K562 (cell line): ENCODE data around the gene NDOR1. TPM values are rescaled to one million over a fixed set of nuclear protein-coding genes. Genes with fewer than 3 reads are reported as not detected.
A peak's percentile ranks its signal among the peaks of the same experiment; 100 is the strongest.

ENCODE experiments used
- CBX3 ChIP-seq, 2 experiments: IDR thresholded peaks; 1 replicate in 1 of 2; 2 replicates in 1 of 2; pipeline ENCODE4 v1.6.1; 2012; ENCODE audit warnings: inconsistent platforms in 2 of 2, low read length in 2 of 2, borderline replicate concordance in 1 of 2, control low read depth in 1 of 2
- ETV1 ChIP-seq: fragments of 450-650 bp; conservative IDR thresholded peaks from 2 replicates; pipeline ENCODE4 v1.6.1; 2016; ENCODE audit warnings: missing genetic modification characterization, control low read depth, low read depth, missing compliant biosample characterization
- GATAD2B ChIP-seq: fragments of 450-650 bp; IDR thresholded peaks from 2 replicates; pipeline ENCODE4 v1.6.1; 2017; ENCODE audit warnings: mild to moderate bottlenecking, borderline replicate concordance
- HDAC1 ChIP-seq, 2 experiments: fragments of 450-650 bp; IDR thresholded peaks; 2 replicates each; pipeline ENCODE4 v1.6.1; 2016 to 2017; ENCODE audit warnings: inconsistent platforms in 1 of 2, mild to moderate bottlenecking in 1 of 2, moderate library complexity in 1 of 2
- JUND ChIP-seq, 2 experiments: IDR thresholded peaks; 2 replicates in 1 of 2; 3 replicates in 1 of 2; pipeline ENCODE4 v1.6.1; 2011; ENCODE audit warnings: borderline replicate concordance in 2 of 2, low read depth in 2 of 2, low read length in 2 of 2, improper control_type of control experiment in 1 of 2, missing biosample characterization in 1 of 2, missing genetic modification characterization in 1 of 2, missing genetic modification reagents in 1 of 2
- MYC ChIP-seq, 2 experiments: fragments of 250-450 bp in 1 of 2; sonication (Bioruptor Pico) in 1 of 2; IDR thresholded peaks; 2 replicates each; pipeline versions ENCODE4 v1.5.1 to v1.6.1; 2012 to 2021; ENCODE audit warnings: low read depth in 2 of 2, borderline replicate concordance in 1 of 2, improper control_type of control experiment in 1 of 2, low read length in 1 of 2, mild to moderate bottlenecking in 1 of 2, moderate library complexity in 1 of 2
- RBFOX2 ChIP-seq: fragments of 200-400 bp; formaldehyde crosslinking; IDR thresholded peaks from 2 replicates; pipeline ENCODE4 v1.6.1; 2017; ENCODE audit warnings: low read depth, mild to moderate bottlenecking, low read length, moderate library complexity
- RBM14 ChIP-seq: fragments of 200-400 bp; formaldehyde crosslinking; IDR thresholded peaks from 2 replicates; pipeline ENCODE4 v1.6.1; 2018; ENCODE audit warnings: low read depth, mild to moderate bottlenecking, low read length, moderate library complexity, borderline replicate concordance; ENCODE audit not compliant: insufficient read depth
- SMARCA4 ChIP-seq: fragments of 450-650 bp; IDR thresholded peaks from 2 replicates; pipeline ENCODE4 v1.6.1; 2016
- SMARCA5 ChIP-seq: fragments of 450-650 bp; IDR thresholded peaks from 2 replicates; pipeline ENCODE4 v1.6.1; 2016
- SP1 ChIP-seq: sonication (generic); formaldehyde crosslinking; IDR thresholded peaks from 2 replicates; pipeline ENCODE4 v1.8.1; 2022; ENCODE audit warnings: mild to moderate bottlenecking, missing genetic modification reagents
- ZNF253 ChIP-seq: fragments of 250-450 bp; sonication (Bioruptor Pico); conservative IDR thresholded peaks from 2 replicates; pipeline ENCODE4 v1.6.1; 2021; ENCODE audit warnings: mild to moderate bottlenecking
- polyA plus RNA-seq, 8 experiments: library from polyadenylated mRNA; depleted of rRNA in 4 of 8; stranded (reverse) in 5 of 8; unstranded in 3 of 8; fragments of >200 nt; fragmentation: Nextera tagmentation in 2 of 8; fragmentation: Illumina TruSeq in 1 of 8; extraction: Ambion mirVana in 2 of 8; extraction: Trizol in 1 of 8; gene quantifications; 2 replicates each; pipeline versions ENCODE4 v1.2.1 to v1.2.3, GENCODE V29; 2011 to 2014; ENCODE audit warnings: inconsistent platforms in 1 of 8, missing spikeins in 1 of 8
- total RNA-seq, 7 experiments: library from RNA; depleted of rRNA in 6 of 7; stranded (reverse); fragments of >200 nt in 6 of 7; fragmentation: Illumina TruSeq in 2 of 7; extraction: Trizol in 2 of 7; gene quantifications; 2 replicates each; pipeline versions ENCODE4 v1.2.1 to v1.2.3, GENCODE V29; 2011 to 2021; ENCODE audit warnings: low replicate concordance in 1 of 7
- TF ChIP-seq, protein P1 (sequence below): sonication (generic); formaldehyde crosslinking; IDR thresholded peaks from 2 replicates; pipeline ENCODE4 v1.8.0; 2022; ENCODE audit warnings: missing genetic modification reagents, mild to moderate bottlenecking, moderate library complexity, borderline replicate concordance
- TF ChIP-seq, protein P2 (sequence below), 2 experiments: fragments of 200-800 bp in 1 of 2; sonication (Bioruptor generic) in 1 of 2; sonication (generic) in 1 of 2; formaldehyde crosslinking in 1 of 2; IDR thresholded peaks in 1 of 2; conservative IDR thresholded peaks in 1 of 2; 2 replicates each; pipeline versions ENCODE4 v1.5.0 to v1.6.1; 2016 to 2020; ENCODE audit warnings: missing compliant biosample characterization in 1 of 2, missing genetic modification characterization in 1 of 2, missing genetic modification reagents in 1 of 2
- TF ChIP-seq, protein P3 (sequence below): fragments of 450-650 bp; IDR thresholded peaks from 2 replicates; pipeline ENCODE4 v1.6.1; 2014; ENCODE audit warnings: low read depth, mild to moderate bottlenecking, moderate library complexity, borderline replicate concordance
- TF ChIP-seq, protein P4 (sequence below): fragments of 250-450 bp; sonication (Bioruptor Pico); IDR thresholded peaks from 2 replicates; pipeline ENCODE4 v1.4.0; 2020; ENCODE audit warnings: mild to moderate bottlenecking, moderate library complexity, borderline replicate concordance
- TF ChIP-seq, protein P5 (sequence below), 2 experiments: fragments of 450-650 bp in 1 of 2; sonication (generic) in 1 of 2; formaldehyde crosslinking; conservative IDR thresholded peaks; 2 replicates each; pipeline versions ENCODE4 v1.4.0 to v1.8.1; 2020 to 2022; ENCODE audit warnings: mild to moderate bottlenecking in 1 of 2, missing genetic modification reagents in 1 of 2

Gene NDOR1
- total and polyA plus RNA-seq, 9 of the 15 experiments (the other 6 are each of a cell fraction or from before 2014, with no cell fraction given) = 0.06 to 36.9 (median 6.9) TPM

DNA sequence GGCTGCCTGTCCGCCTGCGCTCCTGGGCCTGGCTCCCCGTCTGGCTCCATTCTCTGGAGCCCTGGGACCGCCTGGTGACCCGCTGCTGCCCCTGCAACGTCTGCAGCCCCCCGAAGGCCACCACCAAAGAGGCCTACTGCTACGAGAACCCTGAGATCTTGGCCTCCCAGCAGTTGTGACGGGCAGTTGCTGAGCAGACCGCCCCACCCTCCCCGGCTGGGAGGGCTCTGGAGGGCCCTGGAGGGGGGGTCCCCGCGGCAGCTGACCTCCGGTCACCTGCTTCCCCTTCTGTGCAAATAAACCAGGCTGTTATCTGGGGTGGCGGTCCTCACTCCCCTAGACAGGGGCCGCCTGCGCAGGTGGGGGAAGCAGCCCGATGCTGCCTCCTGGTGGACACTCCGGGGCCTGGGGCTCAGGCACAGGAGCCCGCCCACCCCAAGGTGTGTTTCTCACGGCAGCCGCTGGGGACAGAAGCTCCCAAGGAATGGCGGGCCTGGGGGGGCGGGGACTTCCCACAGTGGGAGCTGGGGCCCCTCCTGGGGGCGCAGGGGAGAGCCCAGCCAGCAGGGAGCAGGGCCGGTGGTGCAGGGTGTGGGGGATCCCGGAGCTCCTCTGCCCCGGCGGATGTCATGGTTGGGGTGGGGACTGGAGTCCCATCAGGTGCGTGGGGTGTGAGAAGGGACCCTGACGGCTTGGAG lies 30.9 kb downstream of the NDOR1 start (continued):
- no peak for TF ChIP-seq RBM14
- TF ChIP-seq GATAD2B = no peak
- TF ChIP-seq SMARCA4 = peak; percentile 48
- TF ChIP-seq ZNF253 (CRISPR knock-in tag) = no peak
- peak in 1 of 2 experiments; percentile 21; a peak in 1 of 4 replicates for TF ChIP-seq HDAC1 (IDR thresholded peaks at IDR 0.05)
- TF ChIP-seq SMARCA5 = peak; percentile 16; the same call in 1 of the 2 replicates
- TF ChIP-seq, protein P1, sequence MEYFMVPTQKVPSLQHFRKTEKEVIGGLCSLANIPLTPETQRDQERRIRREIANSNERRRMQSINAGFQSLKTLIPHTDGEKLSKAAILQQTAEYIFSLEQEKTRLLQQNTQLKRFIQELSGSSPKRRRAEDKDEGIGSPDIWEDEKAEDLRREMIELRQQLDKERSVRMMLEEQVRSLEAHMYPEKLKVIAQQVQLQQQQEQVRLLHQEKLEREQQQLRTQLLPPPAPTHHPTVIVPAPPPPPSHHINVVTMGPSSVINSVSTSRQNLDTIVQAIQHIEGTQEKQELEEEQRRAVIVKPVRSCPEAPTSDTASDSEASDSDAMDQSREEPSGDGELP (CRISPR knock-in tag) = peak; percentile 97
- TF ChIP-seq JUND (IDR thresholded peaks at IDR 0.05; ENCODE audit: borderline replicate concordance, low read depth, low read length) = peak; percentile 50
- TF ChIP-seq JUND (tag; IDR thresholded peaks at IDR 0.05; ENCODE audit: borderline replicate concordance, low read depth, low read length) = no peak; the same call in 2 of the 3 replicates
- peak in 1 of 2 experiments; percentile 47; a peak in 1 of 3 replicates for TF ChIP-seq CBX3 (IDR thresholded peaks at IDR 0.05; ENCODE audit: borderline replicate concordance in 1 of 2, low read length in 2 of 2)
- peak; percentile 98 for TF ChIP-seq SP1 (CRISPR knock-in tag)
- TF ChIP-seq, protein P2, sequence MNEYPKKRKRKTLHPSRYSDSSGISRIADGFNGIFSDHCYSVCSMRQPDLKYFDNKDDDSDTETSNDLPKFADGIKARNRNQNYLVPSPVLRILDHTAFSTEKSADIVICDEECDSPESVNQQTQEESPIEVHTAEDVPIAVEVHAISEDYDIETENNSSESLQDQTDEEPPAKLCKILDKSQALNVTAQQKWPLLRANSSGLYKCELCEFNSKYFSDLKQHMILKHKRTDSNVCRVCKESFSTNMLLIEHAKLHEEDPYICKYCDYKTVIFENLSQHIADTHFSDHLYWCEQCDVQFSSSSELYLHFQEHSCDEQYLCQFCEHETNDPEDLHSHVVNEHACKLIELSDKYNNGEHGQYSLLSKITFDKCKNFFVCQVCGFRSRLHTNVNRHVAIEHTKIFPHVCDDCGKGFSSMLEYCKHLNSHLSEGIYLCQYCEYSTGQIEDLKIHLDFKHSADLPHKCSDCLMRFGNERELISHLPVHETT (CRISPR knock-in tag; conservative IDR thresholded peaks at IDR 0.05 in 1 of 2, IDR thresholded peaks at IDR 0.05 in 1 of 2) = no peak
- TF ChIP-seq RBFOX2 = peak; percentile 49; the same call in 1 of the 2 replicates
- TF ChIP-seq, protein P3, sequence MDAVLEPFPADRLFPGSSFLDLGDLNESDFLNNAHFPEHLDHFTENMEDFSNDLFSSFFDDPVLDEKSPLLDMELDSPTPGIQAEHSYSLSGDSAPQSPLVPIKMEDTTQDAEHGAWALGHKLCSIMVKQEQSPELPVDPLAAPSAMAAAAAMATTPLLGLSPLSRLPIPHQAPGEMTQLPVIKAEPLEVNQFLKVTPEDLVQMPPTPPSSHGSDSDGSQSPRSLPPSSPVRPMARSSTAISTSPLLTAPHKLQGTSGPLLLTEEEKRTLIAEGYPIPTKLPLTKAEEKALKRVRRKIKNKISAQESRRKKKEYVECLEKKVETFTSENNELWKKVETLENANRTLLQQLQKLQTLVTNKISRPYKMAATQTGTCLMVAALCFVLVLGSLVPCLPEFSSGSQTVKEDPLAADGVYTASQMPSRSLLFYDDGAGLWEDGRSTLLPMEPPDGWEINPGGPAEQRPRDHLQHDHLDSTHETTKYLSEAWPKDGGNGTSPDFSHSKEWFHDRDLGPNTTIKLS = 0 out of 2 replicates have a peak, but pooled peaks have one; percentile 49
- TF ChIP-seq ETV1 (tag) = peak; percentile 88
- TF ChIP-seq, protein P4, sequence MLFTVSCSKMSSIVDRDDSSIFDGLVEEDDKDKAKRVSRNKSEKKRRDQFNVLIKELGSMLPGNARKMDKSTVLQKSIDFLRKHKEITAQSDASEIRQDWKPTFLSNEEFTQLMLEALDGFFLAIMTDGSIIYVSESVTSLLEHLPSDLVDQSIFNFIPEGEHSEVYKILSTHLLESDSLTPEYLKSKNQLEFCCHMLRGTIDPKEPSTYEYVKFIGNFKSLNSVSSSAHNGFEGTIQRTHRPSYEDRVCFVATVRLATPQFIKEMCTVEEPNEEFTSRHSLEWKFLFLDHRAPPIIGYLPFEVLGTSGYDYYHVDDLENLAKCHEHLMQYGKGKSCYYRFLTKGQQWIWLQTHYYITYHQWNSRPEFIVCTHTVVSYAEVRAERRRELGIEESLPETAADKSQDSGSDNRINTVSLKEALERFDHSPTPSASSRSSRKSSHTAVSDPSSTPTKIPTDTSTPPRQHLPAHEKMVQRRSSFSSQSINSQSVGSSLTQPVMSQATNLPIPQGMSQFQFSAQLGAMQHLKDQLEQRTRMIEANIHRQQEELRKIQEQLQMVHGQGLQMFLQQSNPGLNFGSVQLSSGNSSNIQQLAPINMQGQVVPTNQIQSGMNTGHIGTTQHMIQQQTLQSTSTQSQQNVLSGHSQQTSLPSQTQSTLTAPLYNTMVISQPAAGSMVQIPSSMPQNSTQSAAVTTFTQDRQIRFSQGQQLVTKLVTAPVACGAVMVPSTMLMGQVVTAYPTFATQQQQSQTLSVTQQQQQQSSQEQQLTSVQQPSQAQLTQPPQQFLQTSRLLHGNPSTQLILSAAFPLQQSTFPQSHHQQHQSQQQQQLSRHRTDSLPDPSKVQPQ = no peak
- TF ChIP-seq, protein P5, sequence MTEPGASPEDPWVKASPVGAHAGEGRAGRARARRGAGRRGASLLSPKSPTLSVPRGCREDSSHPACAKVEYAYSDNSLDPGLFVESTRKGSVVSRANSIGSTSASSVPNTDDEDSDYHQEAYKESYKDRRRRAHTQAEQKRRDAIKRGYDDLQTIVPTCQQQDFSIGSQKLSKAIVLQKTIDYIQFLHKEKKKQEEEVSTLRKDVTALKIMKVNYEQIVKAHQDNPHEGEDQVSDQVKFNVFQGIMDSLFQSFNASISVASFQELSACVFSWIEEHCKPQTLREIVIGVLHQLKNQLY (CRISPR knock-in tag; conservative IDR thresholded peaks at IDR 0.05) = no peak
- peak; percentile 72 for TF ChIP-seq MYC (IDR thresholded peaks at IDR 0.05; ENCODE audit: low read depth, low read length)
- no peak for TF ChIP-seq MYC (CRISPR knock-in tag; IDR thresholded peaks at IDR 0.05; ENCODE audit: borderline replicate concordance, low read depth)
